ENCODE data around the gene GINS2. TPM values are rescaled to one million over a fixed set of nuclear protein-coding genes. Genes with fewer than 3 reads are reported as not detected.

Gene GINS2
- polyA plus RNA-seq, 1 experiment = 5.1 TPM

DNA sequence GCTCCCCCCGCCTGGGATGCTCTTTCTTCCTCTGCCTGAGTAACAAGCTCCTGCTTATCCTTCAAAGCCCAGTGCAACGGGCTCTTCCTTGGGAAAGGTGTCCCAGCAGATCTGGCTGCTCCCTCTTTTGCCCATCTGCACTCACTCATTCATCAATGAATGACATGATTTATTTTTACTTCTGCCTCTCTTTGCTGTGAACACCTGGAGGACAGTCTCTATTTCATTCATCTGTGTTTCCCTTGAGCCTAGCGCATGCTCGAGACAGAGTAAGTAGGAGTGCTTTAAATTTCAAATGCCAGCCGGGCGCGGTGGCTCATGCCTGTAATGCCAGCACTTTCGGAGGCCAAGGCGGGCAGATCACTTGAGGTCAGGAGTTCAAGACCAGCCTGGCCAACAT lies 22.0 kb upstream of the GINS2 start:
- Histone ChIP-seq H3K4me3 (ENCODE audit: low read depth, low read length) (no peak overlapping the region), H3K27me3 (ENCODE audit: control insufficient read depth, insufficient read depth, low read length) (no peaks in the 10 kb centered on the region), H3K27ac (ENCODE audit: low read depth, low read length) (no peak overlapping the region), H3K9me3 (ENCODE audit: control insufficient read depth, insufficient read depth, low read length) (peaks cover 12% of the 10 kb centered on the region)
- TF ChIP-seq, protein P1, sequence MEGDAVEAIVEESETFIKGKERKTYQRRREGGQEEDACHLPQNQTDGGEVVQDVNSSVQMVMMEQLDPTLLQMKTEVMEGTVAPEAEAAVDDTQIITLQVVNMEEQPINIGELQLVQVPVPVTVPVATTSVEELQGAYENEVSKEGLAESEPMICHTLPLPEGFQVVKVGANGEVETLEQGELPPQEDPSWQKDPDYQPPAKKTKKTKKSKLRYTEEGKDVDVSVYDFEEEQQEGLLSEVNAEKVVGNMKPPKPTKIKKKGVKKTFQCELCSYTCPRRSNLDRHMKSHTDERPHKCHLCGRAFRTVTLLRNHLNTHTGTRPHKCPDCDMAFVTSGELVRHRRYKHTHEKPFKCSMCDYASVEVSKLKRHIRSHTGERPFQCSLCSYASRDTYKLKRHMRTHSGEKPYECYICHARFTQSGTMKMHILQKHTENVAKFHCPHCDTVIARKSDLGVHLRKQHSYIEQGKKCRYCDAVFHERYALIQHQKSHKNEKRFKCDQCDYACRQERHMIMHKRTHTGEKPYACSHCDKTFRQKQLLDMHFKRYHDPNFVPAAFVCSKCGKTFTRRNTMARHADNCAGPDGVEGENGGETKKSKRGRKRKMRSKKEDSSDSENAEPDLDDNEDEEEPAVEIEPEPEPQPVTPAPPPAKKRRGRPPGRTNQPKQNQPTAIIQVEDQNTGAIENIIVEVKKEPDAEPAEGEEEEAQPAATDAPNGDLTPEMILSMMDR (IDR thresholded peaks at IDR 0.05; ENCODE audit: low read depth, low read length) = no peak
- DNase-seq (ENCODE audit: low read depth, low spot score) = no peak
- POLR2A ChIA-PET = no interaction called here
- CTCF ChIA-PET = no interaction called here

DNA sequence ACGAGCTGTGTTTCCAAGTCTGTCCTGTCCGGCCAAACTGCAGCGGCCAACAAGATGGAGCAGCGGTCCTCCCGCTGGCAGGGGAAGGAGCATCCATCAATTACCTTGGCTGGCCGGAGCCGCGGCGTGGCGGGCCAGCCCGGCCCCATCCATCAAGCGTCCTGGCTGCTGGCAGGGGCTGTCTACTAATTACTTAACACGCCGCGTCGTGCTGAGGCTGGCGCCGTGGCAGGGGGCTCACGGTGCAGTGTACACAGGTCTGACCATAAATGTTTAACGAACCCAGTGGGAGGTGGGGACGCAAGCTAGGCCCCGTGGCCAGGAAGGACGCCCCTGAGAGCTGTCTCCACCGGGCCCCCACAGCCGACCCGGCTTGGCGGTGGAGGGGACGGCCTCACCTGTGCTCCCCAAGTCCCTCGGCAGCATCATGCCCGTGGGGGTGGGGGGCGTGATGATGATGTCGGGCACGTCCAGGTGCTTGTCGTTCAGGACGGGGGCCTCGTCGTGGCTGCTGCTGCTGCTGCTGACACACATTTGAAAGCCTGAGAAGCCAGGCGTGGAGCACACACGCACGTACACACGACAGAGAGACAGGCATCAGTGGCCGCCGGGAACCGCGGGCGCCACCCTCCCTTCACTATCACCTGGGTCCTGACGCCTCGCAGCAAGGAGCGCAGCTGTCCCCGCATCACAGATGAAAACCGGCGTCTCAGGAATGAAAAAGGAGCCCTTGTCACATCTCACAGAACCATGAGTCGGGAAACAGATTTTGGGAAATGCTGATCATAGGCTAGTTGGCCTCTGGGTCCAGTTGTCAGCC lies 21.2 kb upstream of the GINS2 start:
- Histone ChIP-seq H3K9me3 (ENCODE audit: control insufficient read depth, insufficient read depth, low read length) (peaks cover 12% of the 10 kb centered on the region), H3K4me3 (ENCODE audit: low read depth, low read length) (no peak overlapping the region), H3K27ac (ENCODE audit: low read depth, low read length) (no peak overlapping the region), H3K27me3 (ENCODE audit: control insufficient read depth, insufficient read depth, low read length) (no peaks in the 10 kb centered on the region)
- TF ChIP-seq, protein P1 (IDR thresholded peaks at IDR 0.05; ENCODE audit: low read depth, low read length) = no peak
- ChIA-PET POLR2A (no interaction called here), CTCF (interaction anchor here (2.3 kb wide), 1 partner anchor 7 kb away, joined by 6 read pairs; no protein-coding TSS in a partner anchor)
- no peak for DNase-seq (ENCODE audit: low read depth, low spot score)

DNA sequence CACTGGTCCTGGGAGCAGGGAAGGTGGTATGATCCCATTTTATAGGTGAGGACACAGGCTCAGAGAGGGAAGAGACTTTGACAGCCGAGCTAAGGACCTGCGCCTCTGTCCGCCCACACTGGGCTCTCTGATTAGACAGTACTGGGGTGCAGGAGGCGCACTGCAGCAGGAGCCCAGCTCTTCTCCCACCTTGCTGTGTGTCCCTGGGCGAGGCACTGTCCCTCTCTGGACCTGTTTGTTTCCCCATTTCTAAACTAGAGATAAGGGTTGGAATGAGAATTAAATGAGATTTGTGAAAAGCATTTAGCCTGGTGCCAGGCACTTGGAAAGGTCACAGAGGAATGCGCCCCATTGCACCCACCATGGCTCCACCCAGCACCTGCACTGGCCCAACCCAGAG lies 19.6 kb upstream of the GINS2 start:
- H3K4me3 ChIP-seq (ENCODE audit: low read depth, low read length) = no peak overlapping the region
- peaks cover 12% of the 10 kb centered on the region for H3K9me3 ChIP-seq (ENCODE audit: control insufficient read depth, insufficient read depth, low read length)
- TF ChIP-seq, protein P1 (IDR thresholded peaks at IDR 0.05; ENCODE audit: low read depth, low read length) = no peak
- no peaks in the 10 kb centered on the region for H3K27me3 ChIP-seq (ENCODE audit: control insufficient read depth, insufficient read depth, low read length)
- no peak overlapping the region for H3K27ac ChIP-seq (ENCODE audit: low read depth, low read length)
- CTCF ChIA-PET = interaction anchor here (2.3 kb wide), 1 partner anchor 9 kb away, joined by 6 read pairs; no protein-coding TSS in a partner anchor
- POLR2A ChIA-PET = no interaction called here
- DNase-seq (ENCODE audit: low read depth, low spot score) = no peak

DNA sequence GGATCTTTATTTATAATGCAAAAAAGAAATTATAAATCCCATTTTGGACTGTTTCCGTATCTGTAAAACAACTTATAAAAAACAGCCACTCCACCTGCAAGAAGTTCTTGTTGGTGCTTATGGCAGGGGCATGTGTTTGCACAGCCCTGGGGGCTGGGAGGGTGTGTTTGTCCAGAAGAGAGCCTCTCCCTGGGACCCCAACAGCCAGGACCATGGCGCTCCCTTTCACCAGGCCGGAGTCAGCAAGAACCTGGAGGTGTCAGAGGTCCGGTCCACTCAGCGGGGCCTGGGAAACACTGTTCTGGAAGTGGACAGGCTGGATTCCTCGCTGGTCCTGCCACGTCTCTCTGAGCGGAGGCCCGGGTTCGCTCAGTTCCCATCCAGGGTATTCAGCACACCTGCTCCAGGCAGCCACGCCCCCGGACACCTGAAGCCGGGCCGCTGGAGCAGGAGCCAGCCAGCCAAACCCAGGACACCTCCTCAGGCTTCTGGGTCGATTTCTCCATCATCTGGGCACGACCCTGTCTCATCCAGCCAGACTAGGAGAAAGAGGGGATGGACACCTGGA lies 18.9 kb upstream of the GINS2 start:
- ChIA-PET POLR2A (no interaction called here), CTCF (interaction anchor here (1.5 to 2.3 kb wide), 2 partner anchors 10 kb away, joined by 5 to 6 read pairs; no protein-coding TSS in a partner anchor)
- no peak for DNase-seq (ENCODE audit: low read depth, low spot score)
- Histone ChIP-seq H3K27ac (ENCODE audit: low read depth, low read length) (no peak overlapping the region), H3K27me3 (ENCODE audit: control insufficient read depth, insufficient read depth, low read length) (no peaks in the 10 kb centered on the region), H3K4me3 (ENCODE audit: low read depth, low read length) (no peak overlapping the region), H3K9me3 (ENCODE audit: control insufficient read depth, insufficient read depth, low read length) (peaks cover 10% of the 10 kb centered on the region)
- TF ChIP-seq, protein P1 (IDR thresholded peaks at IDR 0.05; ENCODE audit: low read depth, low read length) = no peak

DNA sequence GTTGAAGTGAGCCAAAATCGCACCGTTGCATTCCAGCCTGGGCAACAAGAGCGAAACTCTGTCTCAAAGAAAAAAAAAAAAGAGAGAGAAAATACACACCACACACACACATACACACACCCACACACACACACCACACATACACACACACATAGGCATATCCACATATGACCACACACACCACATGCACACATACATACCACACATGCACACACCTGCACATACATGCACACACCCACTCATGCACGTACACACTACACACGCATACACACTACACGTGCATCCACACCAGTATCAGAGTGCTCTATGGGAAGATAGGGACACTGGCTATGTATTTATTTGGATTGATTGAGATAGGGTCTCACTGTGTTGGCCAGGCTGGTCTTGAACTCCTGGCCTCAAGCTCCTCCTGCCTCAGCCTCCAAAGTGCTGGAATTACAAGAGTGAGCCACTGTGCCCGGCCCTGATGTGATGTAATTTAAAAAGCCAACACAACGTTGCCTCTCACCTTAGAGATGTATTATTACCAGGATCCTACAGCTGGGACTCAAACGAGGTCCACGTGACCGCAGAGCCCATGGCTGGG lies 17.8 kb upstream of the GINS2 start:
- CTCF ChIA-PET = interaction anchor here (0.7 to 1.5 kb wide), 2 partner anchors 11 to 20 kb away, joined by 4 to 5 read pairs; no protein-coding TSS in a partner anchor
- DNase-seq (ENCODE audit: low read depth, low spot score) = no peak
- Histone ChIP-seq H3K4me3 (ENCODE audit: low read depth, low read length) (no peak overlapping the region), H3K9me3 (ENCODE audit: control insufficient read depth, insufficient read depth, low read length) (no peaks in the 10 kb centered on the region; the same call in 1 of the 2 replicates), H3K27me3 (ENCODE audit: control insufficient read depth, insufficient read depth, low read length) (no peaks in the 10 kb centered on the region), H3K27ac (ENCODE audit: low read depth, low read length) (no peak overlapping the region)
- POLR2A ChIA-PET = no interaction called here
- TF ChIP-seq, protein P1 (IDR thresholded peaks at IDR 0.05; ENCODE audit: low read depth, low read length) = no peak
